ENCODE data around the gene MRPS10.
"Not testable (repeated sequence)": the region's sequence is repeated elsewhere in the genome, so short reads cannot be mapped to it uniquely, and the experiment has no call there.

Gene MRPS10

GRCh38 chr6:42204768-42205282 lies 12.8 kb downstream of the MRPS10 start:
- POLR2A ChIA-PET (ENCODE audit: low non-redundant PET), result no interaction called here
- DNase-seq (ENCODE audit: low spot score), result no peak
- CTCF ChIA-PET, result no interaction called here
- H3K27ac ChIP-seq, result no peak overlapping the region
- no peak for TF ChIP-seq CTCF (conservative IDR thresholded peaks at IDR 0.05; ENCODE audit: low read depth)

- no peak overlapping the region for H3K27ac ChIP-seq
- POLR2A ChIA-PET (ENCODE audit: low non-redundant PET), result interaction anchor here (0.6 kb wide), 1 partner anchor 633 kb away, joined by 4 read pairs; no protein-coding TSS in a partner anchor
- TF ChIP-seq CTCF (conservative IDR thresholded peaks at IDR 0.05; ENCODE audit: low read depth), result no peak
- CTCF ChIA-PET, result interaction anchor here (0.6 to 0.7 kb wide), 2 partner anchors 12 to 37 kb away, joined by 3 to 5 read pairs; no protein-coding TSS in a partner anchor
- DNase-seq (ENCODE audit: low spot score), result no peak
These were observed 14.5 kb downstream of the MRPS10 start for GRCh38 chr6:42203183-42203582.

GRCh38 chr6:42202131-42202915 lies 15.3 kb downstream of the MRPS10 start:
- POLR2A ChIA-PET (ENCODE audit: low non-redundant PET); CTCF ChIA-PET; DNase-seq (ENCODE audit: low spot score): not testable (repeated sequence)
- H3K27ac ChIP-seq, result peak overlapping the region; percentile 18

- H3K27ac ChIP-seq, result peak overlapping the region; percentile 79; the same call in 1 of the 2 replicates
- ChIA-PET CTCF (interaction anchor here (0.6 kb wide), 1 partner anchor 394 kb away, joined by 3 read pairs; no protein-coding TSS in a partner anchor), POLR2A (ENCODE audit: low non-redundant PET) (interaction anchor here (0.7 kb wide), 1 partner anchor 1736 kb away, joined by 4 read pairs; no protein-coding TSS in a partner anchor)
- no peak for TF ChIP-seq CTCF (conservative IDR thresholded peaks at IDR 0.05; ENCODE audit: low read depth)
- DNase-seq (ENCODE audit: low spot score), result no peak
These were observed 16.3 kb downstream of the MRPS10 start for GRCh38 chr6:42201382-42201781.

- POLR2A ChIA-PET (ENCODE audit: low non-redundant PET), result no interaction called here
- DNase-seq (ENCODE audit: low spot score), result peak; percentile 58
- peak overlapping the region; percentile 79 for H3K27ac ChIP-seq
- CTCF ChIA-PET, result interaction anchor here (1.2 kb wide), 1 partner anchor 15 kb away, joined by 5 read pairs; no protein-coding TSS in a partner anchor
- no peak for TF ChIP-seq CTCF (conservative IDR thresholded peaks at IDR 0.05; ENCODE audit: low read depth)
These were observed 17.6 kb downstream of the MRPS10 start for GRCh38 chr6:42200035-42200434.

- TF ChIP-seq CTCF (conservative IDR thresholded peaks at IDR 0.05; ENCODE audit: low read depth), result no peak
- H3K27ac ChIP-seq, result peak overlapping the region; percentile 64
- POLR2A ChIA-PET (ENCODE audit: low non-redundant PET), result no interaction called here
- DNase-seq (ENCODE audit: low spot score), result no peak
- CTCF ChIA-PET, result interaction anchor here (1.0 kb wide), 1 partner anchor 13 kb away, joined by 5 read pairs; no protein-coding TSS in a partner anchor
These were observed 18.3 kb downstream of the MRPS10 start for GRCh38 chr6:42199106-42199981.

Data from RWPE1 (cell line).